ENCODE results near the gene KCNC4. TPM values are rescaled to one million over a fixed set of nuclear protein-coding genes. Genes with fewer than 3 reads are reported as not detected.
A peak's percentile ranks its signal among the peaks of the same experiment; 100 is the strongest.

The KCNC4 gene
- polyA plus RNA-seq (2011; rRNA removed) (1.1 and 1.8 TPM in 2 replicates), polyA plus RNA-seq (2017; fragmentation: RNase III; extraction: RNeasy Plus Mini Kit Qiagen cat#74134 plus additional on column Dnase treatment) (2.2 to 2.4 TPM (median 2.2 TPM) in 3 replicates), polyA minus RNA-seq (2011; rRNA and poly(A)+ RNA removed) (3.5 and 3.6 TPM in 2 replicates)
- polyA plus RNA-seq (2012; cell fraction: cytosol; rRNA removed), result 2.6 and 4.0 TPM in 2 replicates
- 6.8 and 9.0 TPM in 2 replicates for polyA plus RNA-seq (2012; cell fraction: nucleus; rRNA removed)

- WGBS (ENCODE audit: missing lambda C conversion rate), result 45% methylated on average over 11 of the region's 103 CpGs
- POLR2A ChIA-PET, result interaction anchor here (1.2 kb wide), 1 partner anchor 128 kb away, joined by 4 read pairs; the partner anchor contains the start of gene RBM15
- no peaks in the 10 kb centered on the region for H3K9me3 ChIP-seq
- TF ChIP-seq POLR2AphosphoS2 (conservative IDR thresholded peaks at IDR 0.05; ENCODE audit: low read length) (no peak), HOXB5 (CRISPR knock-in tag; IDR thresholded peaks at IDR 0.05) (no peak), HOXB13 (CRISPR knock-in tag; IDR thresholded peaks at IDR 0.05; ENCODE audit: low read depth) (no peak), CBX2 (IDR thresholded peaks at IDR 0.05; ENCODE audit: borderline replicate concordance, low read depth) (no peak), CEBPB (IDR thresholded peaks at IDR 0.05) (no peak), ZSCAN20 (CRISPR knock-in tag; IDR thresholded peaks at IDR 0.05) (no peak), MAFK (IDR thresholded peaks at IDR 0.05; ENCODE audit: partially characterized antibody) (no peak), EHMT2 (IDR thresholded peaks at IDR 0.05; ENCODE audit: low read depth) (no peak), ELK1 (IDR thresholded peaks at IDR 0.05; ENCODE audit: low read depth, low read length) (no peak), KDM5A (IDR thresholded peaks at IDR 0.05) (no peak), MAX (IDR thresholded peaks at IDR 0.05) (no peak), FOSB (CRISPR knock-in tag; IDR thresholded peaks at IDR 0.05) (no peak), JUN (IDR thresholded peaks at IDR 0.05) (no peak)
- CTCF ChIA-PET, result interaction anchor here (0.8 to 16.7 kb wide), 11 partner anchors 10 to 293 kb away, joined by 3 to 354 read pairs (median 20); partner anchors contain the start of gene PROK1
- H3K4me3 ChIP-seq, result peak within 1 kb of the TSS; percentile 77
- ATAC-seq (peak; percentile 84 to 91), DNase-seq (ENCODE audit: low read depth in 1 of 2, low spot score in 1 of 2) (peak; percentile 58 to 81), FAIRE-seq (no peak)
- peak within 1 kb of the TSS; percentile 97 for H3K4me2 ChIP-seq
- H3K4me1 ChIP-seq, result peaks cover 4% of the 10 kb centered on the region; the same call in 2 of the 3 replicates
- H3K27ac ChIP-seq, result peak within 1 kb of the TSS; percentile 83 to 94
Observed at GRCh38 chr1:110209715-110210603, at the start of gene KCNC4. Gene KCNC4, plus strand, starts transcription at chr1:110210314. Its CDS starts 1,186 bp downstream, at chr1:110211500.

GRCh38 chr1:110160538-110161100 is 49.5 kb upstream of the KCNC4 start:
- Histone ChIP-seq H3K9me3 (no peaks in the 10 kb centered on the region), H3K4me2 (no peak overlapping the region), H3K4me3 (no peak overlapping the region), H3K4me1 (no peaks in the 10 kb centered on the region), H3K27ac (no peak overlapping the region)
- POLR2A ChIA-PET, result no interaction called here
- FAIRE-seq (no peak), ATAC-seq (no peak), DNase-seq (ENCODE audit: low read depth in 1 of 2, low spot score in 1 of 2) (no peak)
- CTCF ChIA-PET, result no interaction called here
- TF ChIP-seq MYC (IDR thresholded peaks at IDR 0.05; ENCODE audit: borderline replicate concordance, low read length), result no peak
- no peak for TF ChIP-seq RCOR1 (IDR thresholded peaks at IDR 0.05; ENCODE audit: low read depth, low read length)
- TF ChIP-seq FOXS1 (CRISPR knock-in tag; IDR thresholded peaks at IDR 0.05), result no peak
- TF ChIP-seq E2F6 (IDR thresholded peaks at IDR 0.05; ENCODE audit: borderline replicate concordance, low read depth), result no peak
- TF ChIP-seq HOXB5 (CRISPR knock-in tag; IDR thresholded peaks at IDR 0.05), result no peak
- no peak for TF ChIP-seq RARB (CRISPR knock-in tag; IDR thresholded peaks at IDR 0.05)
- no peak for TF ChIP-seq EP300 (IDR thresholded peaks at IDR 0.05)
- no peak for TF ChIP-seq ELK1 (IDR thresholded peaks at IDR 0.05; ENCODE audit: low read depth, low read length)
- TF ChIP-seq MAFK (IDR thresholded peaks at IDR 0.05; ENCODE audit: partially characterized antibody), result no peak
- TF ChIP-seq REST (IDR thresholded peaks at IDR 0.05), result no peak
- no peak for TF ChIP-seq PHF8 (IDR thresholded peaks at IDR 0.05; ENCODE audit: borderline replicate concordance, low read depth)
- TF ChIP-seq EHMT2 (IDR thresholded peaks at IDR 0.05; ENCODE audit: low read depth), result no peak
- no peak for TF ChIP-seq FOSL2 (IDR thresholded peaks at IDR 0.05)
- TF ChIP-seq FOSL2 (CRISPR knock-in tag; IDR thresholded peaks at IDR 0.05), result no peak
- no peak for TF ChIP-seq ZFP36 (IDR thresholded peaks at IDR 0.05; ENCODE audit: borderline replicate concordance, partially characterized antibody)
- WGBS (ENCODE audit: missing lambda C conversion rate), result 44% methylated on average over 9 of the region's 10 CpGs

Measured in A549 (cell line).